ENCODE results near the gene ARGFX.
"Not testable (repeated sequence)": the region's sequence is repeated elsewhere in the genome, so short reads cannot be mapped to it uniquely, and the experiment has no call there.

The ARGFX gene
- 0 reads per million in 2 donors for total RNA-seq

DNA sequence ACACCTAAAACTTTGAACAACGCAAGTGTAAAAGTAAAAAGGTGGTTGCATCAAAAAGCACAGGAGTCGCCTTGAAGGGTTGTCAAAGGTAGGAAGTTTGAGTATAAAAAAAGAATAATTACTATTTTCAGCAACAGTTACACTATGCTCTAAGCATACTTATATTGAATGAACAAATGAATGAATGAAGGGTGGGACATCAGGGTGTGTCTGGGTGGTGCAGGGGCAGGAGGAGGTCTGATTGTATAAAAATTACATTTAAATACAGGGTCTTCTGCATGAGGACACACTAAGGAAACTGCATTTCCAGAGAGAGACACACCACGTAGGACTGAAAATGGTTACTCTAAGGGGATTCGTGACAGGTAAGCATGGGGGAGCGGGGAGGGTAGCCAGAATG lies at the start of gene ARGFX:
TSS of gene ARGFX (plus strand) at position 301 of the 400 bp plus-strand sequence. CDS start 2,765 bp downstream, outside the sequence.
- no peak for DNase-seq

DNA sequence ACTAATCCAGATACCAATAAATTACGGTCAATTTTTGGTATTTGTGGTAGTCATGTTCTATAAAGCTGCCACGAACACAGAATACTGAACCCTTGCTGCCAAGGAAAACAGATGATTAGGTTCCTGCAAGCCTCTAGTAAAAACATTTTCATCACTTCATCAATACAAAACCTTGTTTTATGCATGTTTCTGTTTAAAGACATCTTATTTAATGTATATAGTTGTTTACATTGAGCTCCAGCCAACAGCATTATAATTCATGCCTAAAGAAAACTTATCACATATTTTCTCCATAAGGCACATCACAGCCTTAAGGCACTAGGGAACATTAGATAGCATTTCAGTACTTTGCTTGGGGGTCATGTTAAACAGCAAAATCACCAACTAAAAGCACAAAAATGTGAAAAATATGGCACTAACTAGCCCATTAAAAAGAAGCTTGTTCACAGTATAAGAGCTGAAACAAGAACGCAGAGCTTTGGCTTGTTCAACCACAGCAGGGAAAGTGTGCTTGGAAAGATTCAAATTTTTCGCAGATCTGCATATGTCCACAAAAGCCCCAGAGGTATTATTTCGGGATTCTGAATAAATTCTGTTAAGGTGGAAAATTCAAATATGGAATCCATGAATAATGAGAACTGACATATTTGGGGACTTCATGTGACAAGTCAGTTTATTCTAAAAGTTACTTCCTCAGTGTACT lies 49.6 kb upstream of the ARGFX start:
- no peak for DNase-seq

- no peak for DNase-seq
Observed at GRCh38 chr3:121520510-121520909, 47.2 kb upstream of the ARGFX start.

DNA sequence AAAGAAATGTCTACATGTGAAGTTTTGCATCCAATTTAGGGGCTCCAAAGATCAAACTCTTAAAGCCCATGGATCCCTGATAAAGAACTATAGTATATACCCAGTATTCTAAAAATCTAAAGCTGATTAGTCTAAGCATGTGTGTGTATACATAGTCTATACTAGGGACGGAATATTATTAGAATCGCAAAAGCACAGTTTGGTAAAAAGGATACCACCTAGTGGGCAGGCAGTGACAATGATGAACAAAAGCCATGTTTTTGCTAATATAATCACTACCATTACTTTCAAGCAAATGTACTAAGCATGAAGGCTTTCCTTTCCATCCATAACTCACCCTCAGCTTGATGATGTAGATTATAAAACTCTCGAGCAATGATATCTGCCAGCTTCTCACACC lies 38.4 kb upstream of the ARGFX start:
- DNase-seq, result no peak

GRCh38 chr3:121531269-121531668 lies 36.5 kb upstream of the ARGFX start:
- DNase-seq, result no peak

GRCh38 chr3:121542924-121543323 lies 24.8 kb upstream of the ARGFX start:
- DNase-seq, result no peak

DNA sequence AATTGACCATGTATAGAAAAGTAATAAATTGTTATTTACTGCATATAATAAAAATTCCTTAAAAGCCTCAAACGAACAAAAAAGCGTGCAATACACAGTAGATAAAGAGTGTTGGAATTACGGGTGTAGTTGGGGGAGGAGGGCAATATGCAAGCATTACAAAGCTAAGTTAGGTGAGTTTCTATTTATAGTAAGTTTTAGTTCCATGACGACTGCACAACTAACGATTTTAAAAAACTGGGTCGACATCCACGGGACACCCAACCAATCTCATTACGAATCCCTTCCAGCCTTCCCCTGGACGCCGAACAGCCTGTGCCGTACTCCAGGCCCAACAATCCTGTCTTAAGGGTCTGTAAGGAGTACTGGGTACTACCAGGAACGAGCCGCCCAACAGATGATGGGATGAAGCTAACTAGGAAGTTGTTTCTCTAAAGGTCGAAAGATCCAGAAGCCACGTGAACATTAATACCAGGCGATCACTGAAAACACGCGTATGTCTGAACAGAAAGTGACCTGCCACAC lies 22.6 kb upstream of the ARGFX start:
- DNase-seq, result no peak

GRCh38 chr3:121545574-121546455 lies 21.9 kb upstream of the ARGFX start, which contains the start of gene POLQ:
POLQ (minus strand) TSS chr3:121545988; CDS start chr3:121545877, 111 bp downstream.
- DNase-seq, result peak; percentile 32

- DNase-seq, result no peak
Observed at GRCh38 chr3:121552379-121552778, 15.4 kb upstream of the ARGFX start.

DNA sequence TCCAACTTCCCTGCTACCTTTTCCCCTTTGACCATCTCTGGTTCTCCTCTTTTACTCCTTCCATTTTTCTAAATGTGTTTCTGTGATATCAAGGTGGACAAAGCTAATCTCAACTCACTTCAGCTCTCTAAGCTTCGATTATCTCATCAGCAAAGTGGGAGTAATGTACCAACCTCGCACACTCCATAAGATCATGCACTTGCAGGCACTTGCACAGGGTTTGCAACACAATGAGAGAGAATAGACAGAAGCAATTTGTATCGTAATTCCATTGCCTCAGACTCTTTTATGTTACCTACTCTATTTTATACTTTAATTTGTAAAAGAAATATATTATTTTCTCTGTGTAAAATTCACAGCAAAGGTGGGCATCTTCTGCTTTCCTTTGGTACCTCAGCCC lies 15.0 kb upstream of the ARGFX start:
- no peak for DNase-seq

DNA sequence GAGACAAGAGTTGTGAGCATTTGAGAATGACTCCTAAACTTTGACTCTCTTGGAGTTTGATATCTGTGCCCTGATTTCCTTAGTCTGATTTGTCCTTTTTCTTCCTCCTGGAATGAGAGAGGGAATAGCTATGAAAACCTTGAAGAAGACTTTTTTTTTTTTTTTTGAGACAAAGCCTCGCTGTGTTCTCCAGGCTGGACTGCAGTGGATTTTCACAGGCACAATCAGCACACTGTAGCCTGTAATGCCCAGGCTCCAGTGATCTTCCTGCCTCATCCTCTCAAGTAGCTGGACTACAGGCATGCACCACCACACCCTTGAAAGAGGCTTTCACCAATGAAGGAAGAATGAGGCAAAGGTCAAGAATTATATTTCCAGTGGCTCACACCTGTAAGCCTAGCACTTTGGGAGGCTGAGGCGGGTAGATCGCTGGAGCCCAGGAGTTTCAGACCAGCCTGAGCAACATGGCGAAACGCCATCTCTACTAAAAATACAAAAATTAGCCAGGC lies 10.3 kb upstream of the ARGFX start:
- DNase-seq, result no peak

DNA sequence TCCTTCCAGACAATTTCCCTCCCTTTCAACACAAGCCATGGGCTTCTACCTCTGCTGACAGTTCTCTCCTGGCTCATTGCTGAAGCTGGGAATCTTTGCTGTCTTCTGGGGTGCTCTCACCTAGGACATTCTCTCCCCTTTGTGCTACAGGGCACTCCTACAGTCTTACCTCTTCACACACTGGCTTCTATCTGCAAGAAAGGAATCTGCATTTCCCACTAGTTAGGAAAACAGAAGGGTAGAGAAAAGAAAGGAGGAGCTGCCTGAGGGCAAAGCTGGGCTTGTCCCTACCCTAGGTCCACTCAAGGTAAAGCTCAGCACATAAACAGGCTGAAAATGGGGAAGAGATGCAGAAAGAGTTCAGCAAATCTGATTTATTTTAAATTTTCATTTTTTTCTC lies 5.6 kb upstream of the ARGFX start:
- DNase-seq, result no peak

DNA sequence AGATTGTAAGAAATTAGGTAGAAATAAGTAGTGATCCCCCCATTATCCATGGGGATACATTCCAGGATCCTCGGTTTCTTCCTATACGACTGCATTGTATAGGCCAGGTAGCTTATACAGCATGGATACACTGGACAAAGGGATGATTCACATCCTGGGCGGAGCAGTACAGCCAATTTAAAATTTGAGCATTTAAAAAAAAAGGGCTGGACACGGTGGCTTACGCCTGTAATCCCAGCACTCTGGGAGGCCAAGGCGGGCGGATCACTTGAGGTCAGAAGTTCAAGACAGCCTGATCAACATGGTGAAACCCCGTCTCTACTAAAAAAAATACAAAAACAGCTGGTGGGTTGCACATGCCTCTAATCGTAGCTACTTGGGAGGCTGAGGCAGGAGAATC lies 976 bp upstream of the ARGFX start:
- no peak for DNase-seq

GRCh38 chr3:121574449-121574848 lies 6.7 kb downstream of the ARGFX start:
- no peak for DNase-seq

DNA sequence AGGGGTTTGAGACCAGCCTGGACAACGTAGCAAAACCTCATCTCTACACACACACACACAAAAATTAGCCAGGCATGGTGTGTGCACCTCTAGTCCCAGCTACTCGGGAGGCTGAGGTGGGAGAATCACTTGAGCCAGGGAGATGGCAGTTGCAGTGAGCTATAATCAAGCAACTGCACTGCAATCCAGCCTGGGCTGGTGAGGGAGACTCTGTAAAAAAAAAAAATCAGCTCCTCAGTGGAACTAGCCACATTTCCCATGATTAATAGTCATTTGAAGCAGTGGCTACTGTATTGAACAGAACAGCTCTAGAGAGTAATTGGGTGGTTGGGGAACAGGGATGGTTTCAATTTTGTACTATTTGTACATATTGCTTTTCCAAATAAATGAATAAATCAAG lies 13.9 kb downstream of the ARGFX start:
- DNase-seq, result no peak

DNA sequence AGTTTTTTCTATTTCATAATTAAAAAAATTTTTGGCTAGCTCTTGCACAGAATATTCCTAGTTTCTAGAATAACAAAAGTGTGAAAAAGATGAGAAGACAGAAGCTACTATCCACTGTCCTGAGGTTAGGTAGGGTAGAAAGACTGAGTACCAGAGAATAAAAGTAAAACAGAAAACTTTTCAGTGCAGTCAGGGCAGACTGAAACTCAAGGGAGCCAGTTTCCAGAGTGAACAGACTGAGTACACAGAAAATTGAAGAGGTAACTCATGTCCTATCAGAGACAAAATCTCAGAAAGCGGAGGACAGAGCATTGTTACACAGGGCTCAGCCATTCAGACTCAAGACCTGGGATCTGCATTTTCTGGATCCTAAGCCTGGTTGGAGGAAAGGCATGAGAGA lies 16.7 kb downstream of the ARGFX start:
- DNase-seq, result no peak

DNA sequence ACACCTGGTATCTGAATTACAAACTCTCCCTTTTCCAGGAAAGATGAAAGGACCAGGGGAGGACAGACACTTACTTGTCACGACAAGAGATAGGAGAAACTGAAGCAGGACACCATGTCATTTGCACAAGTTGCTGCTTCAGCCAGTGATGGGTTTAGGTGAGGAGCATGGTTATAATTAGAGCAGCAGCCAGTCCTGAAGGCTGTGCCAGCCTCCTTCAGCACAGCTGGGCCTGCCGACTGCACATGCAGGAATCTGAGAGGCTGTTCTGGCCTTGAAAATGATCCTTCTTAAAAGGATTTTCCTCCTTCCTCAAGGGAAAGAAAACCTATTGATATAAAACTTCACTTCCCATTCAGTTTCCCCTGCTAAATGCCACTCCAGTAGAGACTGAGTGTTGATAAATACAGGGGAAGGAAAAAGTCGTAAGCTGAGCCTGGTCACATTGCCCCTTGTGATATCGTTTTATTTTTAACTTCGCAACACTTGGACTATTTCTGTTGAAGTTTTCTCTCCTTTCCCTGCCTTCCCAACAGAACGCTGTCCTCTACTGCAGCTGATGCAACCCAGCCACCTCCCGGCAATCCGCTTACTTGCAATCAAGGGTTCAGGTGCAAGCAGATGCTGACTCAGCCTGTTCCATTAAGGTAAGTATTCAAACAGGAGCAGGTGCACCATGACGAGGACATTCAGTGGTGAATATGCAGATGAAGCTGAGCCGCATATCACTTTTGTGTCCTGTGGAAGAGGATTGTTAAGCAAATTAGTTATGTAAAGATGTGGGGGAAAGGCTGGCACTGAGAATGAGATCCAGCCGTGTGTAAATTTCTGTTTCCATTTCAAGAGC lies 25.3 kb downstream of the ARGFX start, which contains the start of gene FBXO40:
TSS of gene FBXO40 (plus strand) at position 524 of the 847 bp plus-strand sequence. CDS start 27,197 bp downstream, outside the sequence.
- no peak for DNase-seq

DNA sequence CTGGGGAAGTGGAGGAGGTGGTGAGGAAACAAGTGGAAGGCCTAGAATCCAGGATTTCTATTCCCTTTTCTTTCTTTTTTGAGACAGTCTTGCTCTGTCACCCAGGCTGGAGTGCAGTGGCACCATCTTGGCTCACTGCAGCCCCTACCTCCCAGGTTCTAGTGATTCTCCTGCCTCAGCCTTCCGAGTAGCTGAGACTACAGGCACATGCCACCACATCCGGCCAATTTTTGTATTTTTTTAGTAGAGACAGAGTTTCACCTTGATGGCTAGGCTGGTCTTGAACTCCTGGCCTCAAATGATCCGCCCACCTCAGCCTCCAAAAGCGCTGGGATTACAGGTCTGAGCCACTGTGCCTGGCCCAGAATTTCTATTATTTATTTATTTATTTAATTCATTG lies 26.1 kb downstream of the ARGFX start:
- DNase-seq, result not testable (repeated sequence)

DNA sequence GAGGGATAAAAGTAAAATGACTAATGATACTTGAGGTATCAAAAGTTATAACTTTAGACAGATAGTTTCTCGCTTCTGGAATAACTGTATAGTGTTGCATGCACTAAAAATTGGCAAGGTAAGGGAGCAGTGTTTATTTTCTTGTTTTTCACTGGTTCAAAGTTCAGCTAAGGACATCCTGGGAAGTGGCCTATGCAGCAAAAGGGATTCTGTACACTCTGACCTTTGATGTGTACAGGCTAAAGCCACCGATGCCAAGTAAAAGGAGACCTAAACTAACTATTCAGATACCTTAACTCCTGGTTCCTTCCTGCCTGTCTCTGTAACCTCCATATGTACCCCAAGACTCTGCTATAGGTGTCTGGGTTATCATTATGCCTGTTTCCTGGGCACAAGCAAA lies 27.1 kb downstream of the ARGFX start:
- DNase-seq, result no peak

- DNase-seq, result no peak
Observed at GRCh38 chr3:121595765-121596406, 28.1 kb downstream of the ARGFX start.

DNA sequence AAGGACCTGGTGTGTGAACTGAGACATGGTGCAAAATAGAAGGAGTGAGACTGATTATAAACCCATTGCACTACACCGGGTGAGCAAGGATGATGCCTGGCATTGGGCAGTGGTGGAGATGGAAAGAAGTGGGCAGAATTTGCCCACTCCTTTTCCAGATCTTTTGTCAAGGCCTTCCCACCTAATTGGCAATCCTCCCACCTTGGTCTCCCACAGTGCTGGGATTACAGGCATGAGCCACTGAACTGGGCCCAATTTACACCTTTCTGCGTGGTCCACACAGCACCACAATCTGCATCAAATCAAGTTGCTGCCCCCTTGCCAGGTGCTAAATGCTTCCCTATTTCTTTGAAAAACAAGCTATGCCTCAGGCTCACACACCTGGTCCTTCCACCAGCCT lies 30.8 kb downstream of the ARGFX start:
- DNase-seq, result no peak

- not testable (repeated sequence) for DNase-seq
Observed at GRCh38 chr3:121599900-121600299, 32.2 kb downstream of the ARGFX start.

Data from activated gamma-delta T cell (primary cell).